ENCODE measurements around the gene ADD3. TPM values are rescaled to one million over a fixed set of nuclear protein-coding genes. Genes with fewer than 3 reads are reported as not detected.

The ADD3 gene
- total RNA-seq, 3 donors from 2014 or later (not counting 1 experiment from before 2014, with no cell fraction given), result 341 to 437 (median 344) TPM

GRCh38 chr10:110176141-110177030 lies 168.6 kb downstream of the ADD3 start:
- H3K4me3 ChIP-seq (ENCODE audit: low read length), result no peak overlapping the region
- TF ChIP-seq CTCF (IDR thresholded peaks at IDR 0.05), result no peak
- Mint-ChIP-seq H3K36me3 (no peaks in the 10 kb centered on the region), H3K9me3 (no peaks in the 10 kb centered on the region), H3K27me3 (ENCODE audit: low read depth in 2 of 2) (peaks cover 54 to 64% of the 10 kb centered on the region in 2 donors), H3K27ac (no peak overlapping the region), H3K4me1 (no peaks in the 10 kb centered on the region), H3K4me3 (no peak overlapping the region)
- H3K27me3 ChIP-seq (ENCODE audit: control insufficient read depth, insufficient read depth, low read length), result peaks cover 15% of the 10 kb centered on the region
- intact Hi-C loops (cut with micrococcal nuclease), result no loop called here
- ATAC-seq, result no peak
- WGBS (ENCODE audit: insufficient coverage), result 29% methylated on average over 18 of the region's 19 CpGs
- no peak overlapping the region for H3K27ac ChIP-seq (ENCODE audit: low read length)
- no peaks in the 10 kb centered on the region for H3K9me3 ChIP-seq (ENCODE audit: control insufficient read depth, insufficient read depth, low read length)
- H3K36me3 ChIP-seq (ENCODE audit: control insufficient read depth, insufficient read depth, low read length), result no peaks in the 10 kb centered on the region
- DNase-seq, result no peak
- H3K4me1 ChIP-seq (ENCODE audit: control insufficient read depth, insufficient read depth, low read length), result no peaks in the 10 kb centered on the region

GRCh38 chr10:110179220-110179619 lies 171.4 kb downstream of the ADD3 start:
- intact Hi-C loops (cut with micrococcal nuclease), result no loop called here
- Mint-ChIP-seq H3K4me3 (no peak overlapping the region), H3K4me1 (no peaks in the 10 kb centered on the region), H3K27ac (no peak overlapping the region), H3K27me3 (ENCODE audit: low read depth in 2 of 2) (peaks cover 33 to 66% of the 10 kb centered on the region in 2 donors), H3K9me3 (no peaks in the 10 kb centered on the region), H3K36me3 (no peaks in the 10 kb centered on the region)
- 89% methylated on average over 7 of the region's 7 CpGs for WGBS (ENCODE audit: insufficient coverage)
- no peaks in the 10 kb centered on the region for H3K36me3 ChIP-seq (ENCODE audit: control insufficient read depth, insufficient read depth, low read length)
- DNase-seq (no peak), ATAC-seq (no peak)
- H3K4me1 ChIP-seq (ENCODE audit: control insufficient read depth, insufficient read depth, low read length), result no peaks in the 10 kb centered on the region
- H3K4me3 ChIP-seq (ENCODE audit: low read length), result no peak overlapping the region
- TF ChIP-seq CTCF (IDR thresholded peaks at IDR 0.05), result no peak
- H3K27ac ChIP-seq (ENCODE audit: low read length), result no peak overlapping the region
- no peaks in the 10 kb centered on the region for H3K9me3 ChIP-seq (ENCODE audit: control insufficient read depth, insufficient read depth, low read length)
- peaks cover 15% of the 10 kb centered on the region for H3K27me3 ChIP-seq (ENCODE audit: control insufficient read depth, insufficient read depth, low read length)

GRCh38 chr10:110181451-110181850 lies 173.7 kb downstream of the ADD3 start:
- Mint-ChIP-seq H3K27me3 (ENCODE audit: low read depth in 2 of 2) (peaks cover 24 to 52% of the 10 kb centered on the region in 2 donors), H3K27ac (no peak overlapping the region), H3K9me3 (no peaks in the 10 kb centered on the region), H3K36me3 (no peaks in the 10 kb centered on the region), H3K4me1 (no peaks in the 10 kb centered on the region), H3K4me3 (no peak overlapping the region)
- Histone ChIP-seq H3K4me1 (ENCODE audit: control insufficient read depth, insufficient read depth, low read length) (no peaks in the 10 kb centered on the region), H3K4me3 (ENCODE audit: low read length) (no peak overlapping the region), H3K9me3 (ENCODE audit: control insufficient read depth, insufficient read depth, low read length) (no peaks in the 10 kb centered on the region), H3K36me3 (ENCODE audit: control insufficient read depth, insufficient read depth, low read length) (no peaks in the 10 kb centered on the region), H3K27me3 (ENCODE audit: control insufficient read depth, insufficient read depth, low read length) (peaks cover 9% of the 10 kb centered on the region), H3K27ac (ENCODE audit: low read length) (no peak overlapping the region)
- no peak for ATAC-seq
- 86% methylated on average over 10 of the region's 10 CpGs for WGBS (ENCODE audit: insufficient coverage)
- intact Hi-C loops (cut with micrococcal nuclease), result no loop called here
- no peak for TF ChIP-seq CTCF (IDR thresholded peaks at IDR 0.05)
- no peak for DNase-seq

All from natural killer cell (primary cell).